ENCODE measurements around the gene RPRD1A.
"Not testable (repeated sequence)": the region's sequence is repeated elsewhere in the genome, so short reads cannot be mapped to it uniquely, and the experiment has no call there.

Gene RPRD1A

GRCh38 chr18:36025025-36025424 is 42.3 kb downstream of the RPRD1A start:
- no peak for DNase-seq

- DNase-seq: not testable (repeated sequence)
These were observed 43.1 kb downstream of the RPRD1A start for GRCh38 chr18:36024241-36024640.

GRCh38 chr18:36023336-36023735 is 44.0 kb downstream of the RPRD1A start:
- no peak for DNase-seq

GRCh38 chr18:36020174-36020711 is 47.1 kb downstream of the RPRD1A start:
- no peak for DNase-seq

- no peak for DNase-seq
These were observed 50.1 kb downstream of the RPRD1A start for GRCh38 chr18:36017232-36017631.

GRCh38 chr18:36015629-36016028 is 51.7 kb downstream of the RPRD1A start:
- DNase-seq: no peak

GRCh38 chr18:36012891-36013290 is 54.5 kb downstream of the RPRD1A start:
- no peak for DNase-seq

- DNase-seq: no peak
These were observed 58.1 kb downstream of the RPRD1A start for GRCh38 chr18:36009214-36009613.

GRCh38 chr18:36006997-36007396 is 60.4 kb downstream of the RPRD1A start:
- no peak for DNase-seq

- DNase-seq: no peak
These were observed 67.4 kb downstream of the RPRD1A start for GRCh38 chr18:35999925-36000324.

- DNase-seq: no peak
These were observed 68.4 kb downstream of the RPRD1A start for GRCh38 chr18:35998967-35999366.

GRCh38 chr18:35993013-35993412 is 74.3 kb downstream of the RPRD1A start:
- DNase-seq: no peak

- no peak for DNase-seq
These were observed 75.7 kb downstream of the RPRD1A start for GRCh38 chr18:35991696-35992095.

- no peak for DNase-seq
These were observed 83.5 kb downstream of the RPRD1A start for GRCh38 chr18:35983818-35984217.

GRCh38 chr18:35983147-35983546 is 84.2 kb downstream of the RPRD1A start:
- no peak for DNase-seq

- DNase-seq: no peak
These were observed 84.8 kb downstream of the RPRD1A start for GRCh38 chr18:35982409-35983114.

GRCh38 chr18:35979112-35979511 is 88.2 kb downstream of the RPRD1A start:
- DNase-seq: no peak

- DNase-seq: no peak
These were observed 93.2 kb downstream of the RPRD1A start for GRCh38 chr18:35974181-35974580.

- DNase-seq: no peak
These were observed 93.7 kb downstream of the RPRD1A start for GRCh38 chr18:35973650-35974049.

- DNase-seq: peak; percentile 90
These were observed 95.0 kb downstream of the RPRD1A start, which contains the start of gene RMP24 for GRCh38 chr18:35972197-35973000. Gene RMP24, plus strand, starts transcription at chr18:35972679.

- DNase-seq: no peak
These were observed 95.6 kb downstream of the RPRD1A start for GRCh38 chr18:35971661-35972196.

- no peak for DNase-seq
These were observed 97.7 kb downstream of the RPRD1A start for GRCh38 chr18:35969676-35970075.

- no peak for DNase-seq
These were observed 99.0 kb downstream of the RPRD1A start for GRCh38 chr18:35968278-35968880.
